HG03064 (cell line): ENCODE results near the gene TMPRSS11D.

ENCODE experiments used
- ATAC-seq: cut with Tn5 transposase; IDR thresholded peaks from one replicate; pipeline ENCODE4 v1.9.1; 2021; ENCODE audit warnings: low read depth; ENCODE audit not compliant: unreplicated experiment

The TMPRSS11D gene

GRCh38 chr4:67891645-67892044 is 7.8 kb upstream of the TMPRSS11D start:
- ATAC-seq = no peak

- no peak for ATAC-seq
These were observed 2.5 kb upstream of the TMPRSS11D start for GRCh38 chr4:67886281-67886680.

GRCh38 chr4:67885762-67886161 is 2.0 kb upstream of the TMPRSS11D start:
- no peak for ATAC-seq

GRCh38 chr4:67884701-67885100 is 899 bp upstream of the TMPRSS11D start:
- ATAC-seq = no peak

GRCh38 chr4:67883458-67883857 is 344 bp downstream of the TMPRSS11D start:
- no peak for ATAC-seq

- ATAC-seq = no peak
These were observed 2.8 kb downstream of the TMPRSS11D start for GRCh38 chr4:67880866-67881610.

- no peak for ATAC-seq
These were observed 4.3 kb downstream of the TMPRSS11D start for GRCh38 chr4:67879486-67879885.

- ATAC-seq = no peak
These were observed 6.7 kb downstream of the TMPRSS11D start for GRCh38 chr4:67877086-67877485.

GRCh38 chr4:67874986-67875385 is 8.8 kb downstream of the TMPRSS11D start:
- ATAC-seq = no peak

GRCh38 chr4:67873116-67873515 is 10.7 kb downstream of the TMPRSS11D start:
- no peak for ATAC-seq

GRCh38 chr4:67871867-67872266 is 11.9 kb downstream of the TMPRSS11D start:
- ATAC-seq = no peak

- ATAC-seq = no peak
These were observed 14.1 kb downstream of the TMPRSS11D start for GRCh38 chr4:67869580-67870190.

GRCh38 chr4:67861513-67861912 is 22.3 kb downstream of the TMPRSS11D start:
- no peak for ATAC-seq

GRCh38 chr4:67853336-67853735 is 30.5 kb downstream of the TMPRSS11D start:
- ATAC-seq = no peak

GRCh38 chr4:67820903-67821302 is 62.9 kb downstream of the TMPRSS11D start:
- ATAC-seq = no peak

GRCh38 chr4:67810011-67810410 is 73.8 kb downstream of the TMPRSS11D start:
- no peak for ATAC-seq

- ATAC-seq = no peak
These were observed 74.3 kb downstream of the TMPRSS11D start for GRCh38 chr4:67809502-67809901.

GRCh38 chr4:67796810-67797209 is 87.0 kb downstream of the TMPRSS11D start:
- no peak for ATAC-seq

- ATAC-seq = no peak
These were observed 93.1 kb downstream of the TMPRSS11D start for GRCh38 chr4:67790721-67791120.

- ATAC-seq = no peak
These were observed 96.5 kb downstream of the TMPRSS11D start for GRCh38 chr4:67787311-67787710.

GRCh38 chr4:67785528-67785927 is 98.3 kb downstream of the TMPRSS11D start:
- no peak for ATAC-seq

- ATAC-seq = no peak
These were observed 104.2 kb downstream of the TMPRSS11D start for GRCh38 chr4:67779631-67780030.
